Activated CD8-positive, alpha-beta memory T cell treated with anti-CD3 and anti-CD28 coated beads for 48 hours (primary cell): ENCODE data around the gene NISCH.

Experiments used
- DNase-seq, 3 experiments: peaks; one replicate each; pipeline ENCODE4 v3.0.0-alpha.2; 2020; ENCODE audit warnings: low read depth in 2 of 3, low spot score in 2 of 3

The NISCH gene

DNA sequence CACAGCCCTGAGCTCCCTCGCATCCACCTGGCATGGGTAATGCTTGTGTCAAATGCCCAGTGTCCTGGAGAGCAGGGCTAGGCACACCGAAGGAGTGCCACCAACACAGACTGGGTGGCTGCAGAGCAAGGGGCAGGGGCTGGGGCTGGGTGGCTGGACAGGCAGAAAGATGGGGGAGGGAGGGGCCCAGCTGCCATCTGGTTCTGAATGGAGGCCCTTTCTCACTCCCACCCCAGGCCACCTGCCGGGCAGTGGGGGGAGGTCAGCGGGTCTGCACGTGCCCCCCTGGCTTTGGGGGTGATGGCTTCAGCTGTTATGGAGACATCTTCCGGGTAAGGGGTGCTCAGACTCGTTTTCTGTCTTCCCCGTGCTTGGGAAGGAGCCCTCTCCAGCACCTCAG is 56.7 kb downstream of the NISCH start:
- DNase-seq: no peak

DNA sequence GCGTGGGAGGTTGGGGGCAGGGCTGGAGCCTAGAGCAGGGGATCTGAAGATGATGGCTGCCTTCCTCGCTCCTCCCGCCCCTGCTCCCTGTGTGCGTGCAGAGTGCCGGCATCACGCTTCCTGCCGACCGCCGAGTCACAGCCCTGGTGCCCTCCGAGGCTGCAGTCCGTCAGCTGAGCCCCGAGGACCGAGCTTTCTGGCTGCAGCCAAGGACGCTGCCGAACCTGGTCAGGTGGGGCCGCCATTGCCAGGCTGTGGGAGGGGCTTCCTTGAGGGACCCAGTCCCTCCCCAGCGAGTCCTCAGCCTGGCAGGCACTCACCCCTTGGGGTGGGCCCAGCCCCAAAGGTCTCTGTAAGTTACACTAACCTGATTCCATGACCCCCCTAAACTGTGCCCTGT is 57.3 kb downstream of the NISCH start:
- DNase-seq: no peak

DNA sequence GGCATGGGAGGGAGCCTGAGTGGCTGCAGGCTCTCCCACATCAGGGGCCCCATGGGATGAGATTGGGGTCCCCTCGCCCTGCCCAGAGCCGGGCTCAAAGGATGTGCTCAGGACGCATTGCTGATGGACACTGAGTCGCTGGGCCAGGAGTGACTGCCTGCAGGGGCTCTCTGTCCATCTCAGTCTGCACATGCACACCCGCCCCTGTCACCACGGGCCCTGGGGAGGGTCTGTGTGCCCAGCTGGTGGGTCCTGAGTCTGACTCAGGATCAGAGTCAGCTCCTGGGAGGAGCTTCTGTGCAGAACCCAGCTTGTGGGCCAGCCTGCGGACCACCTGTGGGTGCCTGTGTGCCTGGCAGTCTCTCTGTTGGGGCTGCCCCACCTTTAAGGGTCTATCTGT is 57.9 kb downstream of the NISCH start:
- no peak for DNase-seq

DNA sequence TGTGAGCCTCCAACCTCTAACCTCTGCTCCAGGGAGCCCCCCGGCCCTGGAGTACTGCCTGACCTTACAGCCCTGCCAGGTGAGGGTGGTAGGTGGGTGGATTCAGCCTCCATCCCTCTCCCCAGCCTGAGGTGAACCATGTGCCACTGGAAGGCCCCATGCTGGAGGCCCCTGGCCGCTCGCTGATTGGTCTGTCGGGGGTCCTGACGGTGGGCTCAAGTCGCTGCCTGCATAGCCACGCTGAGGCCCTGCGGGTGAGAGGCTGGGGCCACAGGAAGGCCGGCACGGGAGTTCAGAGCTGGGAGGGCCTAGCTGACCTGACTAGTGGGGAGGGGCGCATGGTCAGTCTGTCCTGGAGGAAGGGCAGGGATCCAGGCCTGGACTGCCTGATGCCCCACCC is 59.2 kb downstream of the NISCH start:
- DNase-seq: no peak

DNA sequence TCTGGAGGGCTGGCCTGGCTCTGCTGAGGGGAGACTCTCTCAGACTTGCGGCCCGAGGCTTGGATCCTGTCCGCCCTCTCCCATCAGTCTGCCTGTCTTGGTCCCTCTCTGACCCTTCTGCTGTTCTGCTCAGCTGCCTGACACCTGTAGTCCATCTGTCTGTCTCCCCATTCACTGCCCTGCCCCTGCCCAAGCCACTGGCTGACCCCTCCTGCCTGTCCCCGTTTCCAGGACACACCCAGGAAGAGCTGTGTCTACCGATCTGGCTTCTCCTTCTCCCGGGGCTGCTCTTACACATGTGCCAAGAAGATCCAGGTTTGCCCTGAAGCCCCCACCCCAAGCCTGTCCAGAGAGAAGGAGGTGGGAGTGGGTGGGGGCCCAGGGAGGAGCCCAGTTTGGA is 59.8 kb downstream of the NISCH start:
- DNase-seq: no peak

DNA sequence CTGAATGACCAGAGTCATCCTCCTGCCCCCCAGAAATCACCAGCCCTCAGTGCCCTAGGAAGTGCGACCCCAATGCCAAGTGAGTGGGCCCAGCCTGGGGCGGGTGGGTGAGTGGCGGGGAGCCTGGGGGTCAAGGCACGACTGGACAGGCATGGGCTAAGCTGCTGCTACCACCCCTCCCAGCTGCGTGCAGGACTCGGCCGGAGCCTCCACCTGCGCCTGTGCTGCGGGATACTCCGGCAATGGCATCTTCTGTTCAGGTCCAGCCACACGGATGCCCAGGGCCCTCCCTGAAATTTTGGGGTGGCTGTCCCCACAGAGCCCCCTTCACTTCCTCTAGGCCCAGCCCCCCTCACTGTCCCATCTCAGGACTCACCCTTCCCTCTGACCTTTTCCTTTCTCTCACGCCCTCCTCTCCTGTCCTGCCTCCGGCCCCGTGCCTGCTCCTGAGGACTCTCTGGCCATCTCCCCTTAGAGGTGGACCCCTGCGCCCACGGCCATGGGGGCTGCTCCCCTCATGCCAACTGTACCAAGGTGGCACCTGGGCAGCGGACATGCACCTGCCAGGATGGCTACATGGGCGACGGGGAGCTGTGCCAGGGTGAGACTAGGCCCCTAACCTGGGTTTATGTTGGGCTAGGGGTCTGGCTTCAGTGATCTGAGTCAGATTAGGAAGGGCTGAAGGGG is 61.2 kb downstream of the NISCH start:
- DNase-seq: no peak

DNA sequence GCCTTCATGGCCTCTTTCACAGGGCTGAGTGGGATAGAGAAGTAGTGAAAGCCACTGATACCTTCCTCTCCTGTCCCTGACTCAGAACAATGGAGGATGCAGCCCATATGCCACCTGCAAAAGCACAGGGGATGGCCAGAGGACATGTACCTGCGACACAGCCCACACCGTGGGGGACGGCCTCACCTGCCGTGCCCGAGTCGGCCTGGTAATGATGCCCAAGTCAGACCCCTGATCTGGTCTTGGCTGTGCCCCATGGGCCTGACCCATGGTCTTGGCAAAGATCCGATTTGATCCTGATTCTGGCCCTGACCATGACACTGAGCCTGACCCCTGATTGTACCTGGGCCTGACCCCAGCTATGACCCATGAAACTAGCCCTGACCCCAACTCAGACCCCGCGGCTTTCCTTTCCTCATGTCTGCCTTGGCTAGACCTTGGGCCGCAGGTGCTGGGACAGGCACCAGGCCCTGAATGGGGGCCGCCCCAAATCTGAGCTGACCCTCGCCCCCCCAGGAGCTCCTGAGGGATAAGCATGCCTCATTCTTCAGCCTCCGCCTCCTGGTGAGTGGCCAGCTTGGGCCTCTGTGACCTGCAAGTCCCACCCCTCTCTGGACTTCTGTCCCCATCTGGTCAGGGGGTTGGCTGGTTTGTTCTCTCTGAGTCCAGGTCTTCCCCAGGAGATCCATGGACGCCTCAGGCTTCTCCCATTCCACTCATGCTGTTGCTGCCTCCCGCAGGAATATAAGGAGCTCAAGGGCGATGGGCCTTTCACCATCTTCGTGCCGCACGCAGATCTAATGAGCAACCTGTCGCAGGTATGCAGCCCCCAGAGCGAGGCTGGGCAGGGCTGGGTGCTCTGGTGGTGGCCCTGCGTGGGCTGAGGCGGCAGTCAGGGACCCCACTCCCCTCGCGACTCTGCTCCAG is 62.7 kb downstream of the NISCH start:
- DNase-seq: no peak

DNA sequence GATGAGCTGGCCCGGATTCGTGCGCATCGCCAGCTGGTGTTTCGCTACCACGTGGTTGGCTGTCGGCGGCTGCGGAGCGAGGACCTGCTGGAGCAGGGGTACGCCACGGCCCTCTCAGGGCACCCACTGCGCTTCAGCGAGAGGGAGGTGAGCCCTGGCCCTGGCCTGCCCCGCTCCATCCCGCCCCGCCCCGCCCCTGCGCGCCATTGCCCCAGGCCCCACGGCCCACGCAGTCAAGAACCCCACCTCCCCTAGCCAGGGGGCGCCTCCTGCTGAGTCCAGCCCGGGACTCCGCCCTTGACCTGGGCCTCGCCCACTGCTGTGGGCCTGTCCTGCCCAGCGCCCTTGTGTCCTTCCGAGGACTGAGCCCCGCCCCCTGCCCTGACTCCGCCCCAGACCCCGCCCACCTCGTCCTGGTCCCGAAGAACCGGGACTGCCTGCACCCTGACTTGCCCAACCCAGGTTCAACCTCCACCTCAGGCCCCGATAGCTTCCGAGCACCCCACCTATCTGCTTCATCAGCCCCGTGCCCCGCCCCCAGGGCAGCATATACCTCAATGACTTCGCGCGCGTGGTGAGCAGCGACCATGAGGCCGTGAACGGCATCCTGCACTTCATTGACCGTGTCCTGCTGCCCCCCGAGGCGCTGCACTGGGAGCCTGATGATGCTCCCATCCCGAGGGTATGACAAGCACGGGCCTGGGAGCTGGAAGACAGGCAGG is 63.5 kb downstream of the NISCH start:
- no peak for DNase-seq

DNA sequence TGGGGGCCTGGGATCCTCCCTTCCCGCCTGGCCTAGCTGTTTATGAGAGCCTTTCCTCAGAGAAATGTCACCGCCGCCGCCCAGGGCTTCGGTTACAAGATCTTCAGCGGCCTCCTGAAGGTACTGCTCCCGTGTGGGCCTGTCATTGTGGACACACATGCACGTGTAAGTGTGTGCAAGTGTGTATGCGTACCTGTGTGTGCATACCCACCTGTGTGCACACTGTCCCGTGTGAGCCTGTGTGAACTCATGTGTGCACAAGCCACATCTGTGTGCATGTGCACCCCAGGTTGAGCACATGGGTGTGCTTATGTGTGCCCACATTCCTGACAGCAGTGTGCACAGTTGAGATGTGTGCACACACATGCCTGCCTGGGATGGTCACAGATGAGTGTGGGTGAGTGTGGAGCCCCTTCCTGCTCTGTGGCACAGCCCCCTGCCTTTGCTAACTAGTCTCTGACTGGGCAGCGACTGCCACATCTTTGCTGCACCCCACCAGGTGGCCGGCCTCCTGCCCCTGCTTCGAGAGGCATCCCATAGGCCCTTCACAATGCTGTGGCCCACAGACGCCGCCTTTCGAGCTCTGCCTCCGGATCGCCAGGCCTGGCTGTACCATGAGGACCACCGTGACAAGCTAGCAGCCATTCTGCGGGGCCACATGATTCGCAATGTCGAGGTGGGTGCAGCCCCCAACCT is 64.2 kb downstream of the NISCH start:
- no peak for DNase-seq

DNA sequence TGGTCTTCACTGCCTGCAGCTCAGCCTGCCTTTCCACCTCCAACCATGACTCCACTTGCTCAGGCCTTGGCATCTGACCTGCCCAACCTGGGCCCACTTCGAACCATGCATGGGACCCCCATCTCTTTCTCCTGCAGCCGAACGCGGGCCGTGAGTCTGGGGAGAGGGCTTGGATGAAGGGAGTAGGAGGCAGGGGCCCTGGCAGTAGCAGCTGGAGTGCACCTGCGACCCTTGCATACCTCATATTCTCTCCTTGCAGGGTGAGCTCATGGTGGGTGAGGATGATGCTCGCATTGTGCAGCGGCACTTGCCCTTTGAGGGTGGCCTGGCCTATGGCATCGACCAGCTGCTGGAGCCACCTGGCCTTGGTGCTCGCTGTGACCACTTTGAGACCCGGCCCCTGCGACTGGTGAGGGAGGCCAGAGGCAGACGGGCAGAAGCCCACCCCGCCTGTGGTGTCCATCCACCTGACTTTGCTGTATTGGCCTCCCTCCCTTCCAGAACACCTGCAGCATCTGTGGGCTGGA is 64.8 kb downstream of the NISCH start:
- DNase-seq: no peak

DNA sequence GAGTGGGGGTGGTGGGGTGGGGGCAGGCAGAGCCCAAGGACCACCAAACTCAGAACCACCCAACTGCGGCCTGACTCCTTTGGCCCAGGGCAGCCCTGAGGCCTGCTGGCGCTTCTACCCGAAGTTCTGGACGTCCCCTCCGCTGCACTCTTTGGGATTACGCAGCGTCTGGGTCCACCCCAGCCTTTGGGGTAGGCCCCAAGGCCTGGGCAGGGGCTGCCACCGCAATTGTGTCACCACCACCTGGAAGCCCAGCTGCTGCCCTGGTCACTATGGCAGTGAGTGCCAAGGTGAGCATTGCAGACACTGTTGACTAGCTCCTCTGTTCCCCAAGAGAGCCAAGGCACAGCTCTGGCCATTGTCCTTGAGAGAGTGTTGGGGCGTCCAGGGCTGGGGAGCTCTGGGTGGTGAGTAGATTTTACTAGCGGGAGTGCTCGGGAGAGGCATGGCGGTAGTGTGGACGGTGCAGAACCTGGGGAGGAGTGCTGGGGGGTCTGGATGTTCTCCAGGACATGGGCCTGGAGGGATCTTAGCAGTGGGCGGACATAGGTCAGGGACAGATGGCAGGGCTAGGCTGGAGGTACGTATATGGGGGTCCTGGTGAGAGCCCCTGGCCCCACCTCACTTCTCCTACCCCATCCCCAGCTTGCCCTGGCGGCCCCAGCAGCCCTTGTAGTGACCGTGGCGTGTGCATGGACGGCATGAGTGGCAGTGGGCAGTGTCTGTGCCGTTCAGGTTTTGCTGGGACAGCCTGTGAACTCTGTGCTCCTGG is 65.5 kb downstream of the NISCH start:
- no peak for DNase-seq

DNA sequence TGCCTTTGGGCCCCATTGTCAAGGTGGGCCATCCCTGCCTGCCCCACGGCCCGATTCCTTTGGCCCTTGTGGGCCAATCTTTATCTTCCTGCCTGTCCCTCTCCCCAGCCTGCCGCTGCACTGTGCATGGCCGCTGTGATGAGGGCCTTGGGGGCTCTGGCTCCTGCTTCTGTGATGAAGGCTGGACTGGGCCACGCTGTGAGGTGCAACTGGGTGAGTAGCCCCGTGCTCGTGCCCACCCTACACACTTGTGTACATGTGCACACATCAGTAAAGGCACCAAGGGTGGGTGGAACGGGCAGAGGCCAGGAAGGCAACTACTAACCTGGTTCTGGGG is 66.1 kb downstream of the NISCH start:
- no peak for DNase-seq

DNA sequence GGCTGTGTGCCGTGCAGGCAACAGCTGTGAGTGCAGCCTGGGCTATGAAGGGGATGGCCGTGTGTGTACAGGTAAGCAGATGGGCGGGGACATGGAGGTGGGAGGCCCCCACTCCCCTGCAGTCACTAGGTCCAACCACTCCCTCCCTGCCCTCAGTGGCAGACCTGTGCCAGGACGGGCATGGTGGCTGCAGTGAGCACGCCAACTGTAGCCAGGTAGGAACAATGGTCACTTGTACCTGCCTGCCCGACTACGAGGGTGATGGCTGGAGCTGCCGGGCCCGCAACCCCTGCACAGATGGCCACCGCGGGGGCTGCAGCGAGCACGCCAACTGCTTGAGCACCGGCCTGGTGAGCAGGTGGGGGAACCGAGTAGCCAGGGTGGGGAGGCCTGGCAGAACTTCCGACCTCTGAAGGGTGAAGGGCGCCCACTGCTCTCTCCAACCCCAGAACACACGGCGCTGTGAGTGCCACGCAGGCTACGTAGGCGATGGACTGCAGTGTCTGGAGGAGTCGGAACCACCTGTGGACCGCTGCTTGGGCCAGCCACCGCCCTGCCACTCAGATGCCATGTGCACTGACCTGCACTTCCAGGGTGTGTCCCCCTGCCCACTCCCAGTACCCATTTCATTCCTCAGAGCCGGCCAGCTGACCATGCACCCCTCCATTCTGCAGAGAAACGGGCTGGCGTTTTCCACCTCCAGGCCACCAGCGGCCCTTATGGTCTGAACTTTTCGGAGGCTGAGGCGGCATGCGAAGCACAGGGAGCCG is 66.7 kb downstream of the NISCH start:
- DNase-seq: no peak

DNA sequence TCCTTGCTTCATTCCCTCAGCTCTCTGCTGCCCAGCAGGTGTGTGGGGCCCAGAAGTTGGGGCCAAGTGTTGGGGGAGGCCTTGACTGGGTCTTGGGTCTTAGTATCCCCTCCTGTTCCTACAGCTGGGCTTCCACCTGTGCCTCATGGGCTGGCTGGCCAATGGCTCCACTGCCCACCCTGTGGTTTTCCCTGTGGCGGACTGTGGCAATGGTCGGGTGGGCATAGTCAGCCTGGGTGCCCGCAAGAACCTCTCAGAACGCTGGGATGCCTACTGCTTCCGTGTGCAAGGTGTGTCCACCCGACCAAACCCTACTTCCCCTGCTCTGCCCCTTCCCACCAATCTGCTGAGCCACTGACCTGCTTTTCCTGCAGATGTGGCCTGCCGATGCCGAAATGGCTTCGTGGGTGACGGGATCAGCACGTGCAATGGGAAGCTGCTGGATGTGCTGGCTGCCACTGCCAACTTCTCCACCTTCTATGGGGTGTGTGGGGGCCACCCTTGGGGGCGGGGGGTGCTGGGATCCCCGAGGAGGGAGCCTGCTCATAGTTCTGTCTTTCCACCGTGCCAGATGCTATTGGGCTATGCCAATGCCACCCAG is 67.3 kb downstream of the NISCH start:
- DNase-seq: no peak

DNA sequence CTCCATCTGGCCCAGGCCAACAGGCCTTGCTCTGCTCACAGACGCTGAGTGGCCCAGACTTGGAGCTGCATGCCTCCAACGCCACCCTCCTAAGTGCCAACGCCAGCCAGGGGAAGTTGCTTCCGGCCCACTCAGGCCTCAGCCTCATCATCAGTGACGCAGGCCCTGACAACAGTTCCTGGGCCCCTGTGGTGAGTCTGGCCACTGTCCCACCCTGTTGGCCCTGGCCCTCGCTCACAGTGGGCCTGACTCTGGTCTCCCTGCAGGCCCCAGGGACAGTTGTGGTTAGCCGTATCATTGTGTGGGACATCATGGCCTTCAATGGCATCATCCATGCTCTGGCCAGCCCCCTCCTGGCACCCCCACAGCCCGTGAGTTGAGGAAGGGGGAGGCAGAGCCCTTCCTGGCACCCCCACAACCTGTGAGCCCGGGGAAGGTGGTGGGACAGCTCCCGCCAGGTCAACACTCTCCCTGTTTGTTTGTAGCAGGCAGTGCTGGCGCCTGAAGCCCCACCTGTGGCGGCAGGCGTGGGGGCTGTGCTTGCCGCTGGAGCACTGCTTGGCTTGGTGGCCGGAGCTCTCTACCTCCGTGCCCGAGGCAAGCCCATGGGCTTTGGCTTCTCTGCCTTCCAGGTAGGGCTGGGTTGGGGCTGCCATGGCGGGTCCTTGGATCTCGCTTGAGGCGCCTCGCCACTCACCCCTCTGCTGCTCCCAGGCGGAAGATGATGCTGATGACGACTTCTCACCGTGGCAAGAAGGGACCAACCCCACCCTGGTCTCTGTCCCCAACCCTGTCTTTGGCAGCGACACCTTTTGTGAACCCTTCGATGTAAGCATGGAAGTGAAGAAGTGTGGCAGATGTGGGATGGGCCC is 68.2 kb downstream of the NISCH start:
- no peak for DNase-seq

DNA sequence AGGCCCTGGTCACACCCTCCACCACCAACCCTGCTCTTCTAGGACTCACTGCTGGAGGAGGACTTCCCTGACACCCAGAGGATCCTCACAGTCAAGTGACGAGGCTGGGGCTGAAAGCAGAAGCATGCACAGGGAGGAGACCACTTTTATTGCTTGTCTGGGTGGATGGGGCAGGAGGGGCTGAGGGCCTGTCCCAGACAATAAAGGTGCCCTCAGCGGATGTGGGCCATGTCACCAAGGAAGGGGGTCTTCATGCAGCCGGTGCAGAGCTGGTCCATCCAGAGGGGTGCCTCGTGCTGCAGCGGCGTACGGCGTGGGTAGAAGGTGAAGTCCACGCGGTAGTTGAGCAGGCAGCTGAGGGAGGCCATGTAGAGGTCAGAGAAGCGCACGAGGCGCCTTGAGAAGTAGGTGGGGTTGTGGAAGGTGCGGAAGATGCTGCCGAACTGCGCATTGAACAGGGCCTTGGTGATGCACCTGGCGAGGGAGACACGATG is 68.9 kb downstream of the NISCH start:
- no peak for DNase-seq

DNA sequence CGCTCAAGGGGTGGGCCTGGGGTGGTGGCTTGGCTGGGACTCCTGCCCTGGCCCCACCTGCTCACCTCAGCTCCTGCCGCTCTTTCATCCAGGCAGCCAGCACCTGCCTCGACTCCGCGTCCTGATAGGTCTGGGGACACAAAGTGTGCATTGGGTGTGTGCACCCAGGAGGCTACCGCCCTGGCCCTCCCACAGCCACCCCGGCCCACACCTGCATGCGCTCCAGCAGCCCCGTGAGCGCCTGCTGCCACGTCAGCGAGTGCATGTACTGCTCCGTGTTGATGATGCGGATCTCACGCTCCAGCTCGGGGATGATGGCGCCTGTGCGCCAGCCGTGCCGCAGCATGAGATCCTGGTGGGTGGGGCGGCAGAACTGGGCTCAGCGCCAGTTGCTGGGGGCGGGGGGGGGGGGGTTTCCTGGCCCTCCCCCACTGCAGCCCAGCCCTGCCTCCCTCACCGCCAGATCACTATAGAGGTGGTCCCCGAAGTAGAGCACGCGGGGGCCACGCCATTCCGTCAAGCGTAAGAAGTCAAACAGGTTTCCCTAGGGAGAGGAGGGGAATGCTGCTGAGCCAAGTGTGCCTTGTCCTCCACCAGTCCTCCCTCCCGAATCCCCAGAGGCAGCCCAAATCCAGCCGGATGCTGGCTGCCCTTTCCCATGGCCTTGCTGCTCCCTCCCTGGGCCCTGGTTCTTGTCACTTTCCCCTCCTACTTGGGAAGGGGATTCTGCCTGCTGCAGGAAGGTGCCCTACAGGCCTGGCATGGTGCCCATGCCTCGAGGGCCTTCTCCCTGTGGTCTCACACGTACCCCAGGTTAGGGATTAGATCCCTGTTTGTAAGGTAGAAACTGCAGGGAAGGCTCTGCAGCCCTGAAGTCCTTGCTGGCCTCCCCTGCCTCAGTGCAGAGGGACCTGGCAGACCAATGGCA is 69.6 kb downstream of the NISCH start:
- DNase-seq: no peak
